ENCODE measurements around the gene MRPS7. TPM values are rescaled to one million over a fixed set of nuclear protein-coding genes. Genes with fewer than 3 reads are reported as not detected.
A peak's percentile ranks its signal among the peaks of the same experiment; 100 is the strongest.

MRPS7 gene
- total and polyA plus RNA-seq, 9 of the 15 experiments (the other 6 are each of a cell fraction or from before 2014, with no cell fraction given): 107 to 244 (median 132) TPM

GRCh38 chr17:75267411-75268232 is 5.9 kb downstream of the MRPS7 start (continued):
- TF ChIP-seq ETS2 (tag; IDR thresholded peaks at IDR 0.05; ENCODE audit: borderline replicate concordance, poor library complexity, severe bottlenecking) (no peak), PBX2 (CRISPR knock-in tag; IDR thresholded peaks at IDR 0.05; ENCODE audit: low read depth) (no peak), PBX2 (tag; conservative IDR thresholded peaks at IDR 0.05; ENCODE audit: low read depth) (no peak), CREB3 (tag; conservative IDR thresholded peaks at IDR 0.05; ENCODE audit: low read depth) (no peak), SAFB (IDR thresholded peaks at IDR 0.05; ENCODE audit: borderline replicate concordance, low read depth, low read length) (no peak), ILK (tag; IDR thresholded peaks at IDR 0.05; ENCODE audit: borderline replicate concordance, low read depth) (no peak), ATF7 (IDR thresholded peaks at IDR 0.05) (peak; percentile 37; the same call in 1 of the 2 replicates), ADNP (tag; IDR thresholded peaks at IDR 0.05) (no peak), MTA1 (IDR thresholded peaks at IDR 0.05; ENCODE audit: borderline replicate concordance) (no peak), FUS (optimal IDR thresholded peaks at IDR 0.05; ENCODE audit: low read depth, low read length) (no peak), MXI1 (IDR thresholded peaks at IDR 0.05; ENCODE audit: low read depth, low read length) (no peak), NR2C2 (CRISPR knock-in tag; IDR thresholded peaks at IDR 0.05) (no peak), NR2C2 (tag; IDR thresholded peaks at IDR 0.05) (no peak), ZNF121 (CRISPR knock-in tag; conservative IDR thresholded peaks at IDR 0.05) (no peak), SETDB1 (IDR thresholded peaks at IDR 0.05; ENCODE audit: low read length) (no peak), NR2C1 (IDR thresholded peaks at IDR 0.05) (no peak), NR2C1 (tag; IDR thresholded peaks at IDR 0.05) (no peak), THRA (IDR thresholded peaks at IDR 0.05) (no peak), BCOR (IDR thresholded peaks at IDR 0.05) (no peak), ZNF766 (CRISPR knock-in tag; conservative IDR thresholded peaks at IDR 0.05) (no peak), CTCF (IDR thresholded peaks at IDR 0.05 in 2 of 3, conservative IDR thresholded peaks at IDR 0.05 in 1 of 3; ENCODE audit: insufficient read depth in 2 of 3, low read depth in 1 of 3, low read length in 3 of 3) (peak; percentile 64 to 70 (median 64)), BRD9 (IDR thresholded peaks at IDR 0.05; ENCODE audit: low read depth, partially characterized antibody) (no peak), TAF9B (IDR thresholded peaks at IDR 0.05; ENCODE audit: partially characterized antibody) (no peak)

All from K562 (cell line).